Right lobe of liver (tissue), 6 donors: ENCODE measurements around the gene PCK1. TPM values are rescaled to one million over a fixed set of nuclear protein-coding genes. Genes with fewer than 3 reads are reported as not detected.

Experiments
- ATAC-seq, 4 donors: fragments of 200-7000 bp; cut with Tn5 transposase; one replicate each; pipeline ENCODE4 v1.9.1; 2020; ENCODE audit warnings: mild to moderate bottlenecking in 4 of 4, moderate library complexity in 4 of 4
- DNase-seq, 3 donors: peaks; one replicate each; pipeline ENCODE4 v3.0.0-alpha.2; 2020
- H3K27ac ChIP-seq, 3 donors: fragments of 200-600 bp; one replicate each; pipeline ENCODE4 v1.8.0; 2022
- H3K27me3 ChIP-seq, 2 donors: fragments of 200-600 bp; one replicate each; pipeline ENCODE4 v1.8.0; 2022
- H3K36me3 ChIP-seq, 4 donors: fragments of 200-600 bp; sonication (generic) in 1 of 4; one replicate each; pipeline versions ENCODE4 v1.5.1 to v1.8.0; 2017 to 2022; ENCODE audit warnings: control low read depth in 1 of 4
- H3K4me1 ChIP-seq, 4 donors: fragments of 200-600 bp; sonication (generic) in 1 of 4; one replicate each; pipeline versions ENCODE4 v1.5.1 to v1.8.0; 2017 to 2022; ENCODE audit warnings: control low read depth in 1 of 4
- H3K4me3 ChIP-seq, 3 donors: fragments of 200-600 bp; one replicate each; pipeline ENCODE4 v1.8.0; 2022
- H3K9me3 ChIP-seq, 4 donors: fragments of 200-600 bp; sonication (generic) in 1 of 4; one replicate each; pipeline versions ENCODE4 v1.5.1 to v1.8.0; 2017 to 2022; ENCODE audit warnings: control low read depth in 1 of 4
- POLR2A ChIP-seq: fragments of 450-650 bp; IDR thresholded peaks from one replicate; pipeline ENCODE4 v1.6.1; 2017; ENCODE audit warnings: antibody characterized with exemption, mild to moderate bottlenecking
- WGBS: methylation state at CpG from one replicate; pipeline ENCODE4 v1.1.6; 2018; ENCODE audit warnings: low coverage, low lambda C conversion rate; ENCODE audit not compliant: insufficient coverage; ENCODE audit errors: missing lambda C conversion rate; 5-methylcytosine and 5-hydroxymethylcytosine counted together
- intact Hi-C, 2 donors: fragments of 100-400 bp; cut with DNase I; formaldehyde crosslinking; loops; one replicate each; pipeline versions ENCODE4 v1.11.2 to v1.14.1; 2022
- total RNA-seq, 6 experiments: library from RNA; depleted of rRNA in 2 of 6; stranded (reverse); fragments of >200 nt in 2 of 6; fragmentation: NEBNext Ultra II Directional in 3 of 6; extraction: Animal tissue kit (Norgen Biotek cat#: 25700) in 3 of 6; gene quantifications; one replicate each; pipeline versions ENCODE4 v1.1.0 to v1.2.4, GENCODE V29; 2016 to 2023
- TF ChIP-seq, protein P1 (sequence below), 4 donors: fragments of 200-600 bp in 3 of 4; fragments of 450-650 bp in 1 of 4; IDR thresholded peaks; one replicate each; pipeline versions ENCODE4 v1.5.1 to v1.8.0; 2016 to 2022; ENCODE audit warnings: antibody characterized with exemption in 4 of 4, mild to moderate bottlenecking in 2 of 4
- donor health status: DM: no; HTN: yes; CAD: no.
- donor health status: DM: no; HTN: no; CAD: no.
- donor health status: DM: no; HTN: no; CAD: no.
- donor health status: DM: no; HTN: yes; CAD: no.
- donor health status: DM: no; HTN: yes; CAD: no.

The PCK1 gene
- total RNA-seq, 6 experiments from 2014 or later: 187 to 1,757 (median 778) TPM

DNA sequence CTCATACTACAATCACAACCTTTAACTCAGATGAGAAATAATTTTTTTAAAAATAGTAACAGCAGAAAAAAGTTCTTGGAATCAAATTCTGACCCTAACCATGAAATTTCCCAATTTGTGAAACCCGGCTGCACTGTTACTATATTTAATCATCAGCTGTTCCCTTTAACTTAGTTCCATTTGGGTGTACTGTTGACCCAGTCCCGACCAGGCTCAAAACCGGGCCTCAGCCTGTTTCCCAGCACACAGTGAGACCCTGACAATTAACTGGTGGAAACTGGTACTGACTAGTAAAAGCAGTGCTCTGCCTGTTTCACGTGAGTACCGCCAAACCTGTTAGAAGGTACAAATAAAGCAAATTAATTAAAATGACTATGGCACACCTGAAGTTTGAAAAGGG, 43.0 kb upstream of the PCK1 start:
- intact Hi-C loops: loop anchor here in 1 of 2 donors (5.0 to 10.0 kb wide), 2 partner anchors 74 to 697 kb away; no protein-coding TSS in a partner anchor
- H3K4me3 ChIP-seq: no peak overlapping the region

DNA sequence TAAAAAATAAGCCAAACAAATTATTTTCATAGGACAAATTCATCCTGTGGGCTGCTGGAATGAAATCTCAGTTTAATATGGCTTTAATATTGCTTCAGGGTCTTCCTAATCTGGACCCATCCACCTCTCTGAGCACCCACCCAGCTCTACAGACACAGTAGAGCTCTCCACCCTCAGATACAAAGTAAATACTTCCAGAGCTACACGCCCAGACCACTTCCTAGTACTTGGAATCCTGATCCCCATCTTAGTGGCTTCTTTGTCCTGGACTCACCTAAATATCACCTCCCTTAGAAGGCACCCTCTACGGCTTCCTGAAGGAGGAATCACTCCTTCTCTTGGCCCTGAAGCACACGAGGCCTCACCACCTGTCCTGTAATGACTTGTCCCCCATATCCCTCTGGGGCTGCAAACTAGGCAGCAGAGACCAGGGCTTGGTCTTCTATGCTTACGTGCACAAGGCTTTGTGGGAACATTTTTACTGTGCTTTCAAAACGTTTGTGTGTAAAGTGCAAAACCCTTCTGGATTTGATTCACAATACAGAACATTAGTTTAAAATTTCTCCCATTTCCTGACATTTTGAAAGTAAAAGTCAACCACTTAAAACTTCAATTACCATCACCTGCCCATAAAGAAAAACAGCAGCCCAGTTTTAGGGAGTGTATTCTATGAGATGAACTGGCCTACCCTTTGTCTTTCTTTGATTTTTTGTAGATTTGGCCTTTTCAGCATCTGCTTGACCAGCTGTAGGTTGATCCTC, 38.4 kb upstream of the PCK1 start:
- TF ChIP-seq POLR2A: no peak
- TF ChIP-seq, protein P1, sequence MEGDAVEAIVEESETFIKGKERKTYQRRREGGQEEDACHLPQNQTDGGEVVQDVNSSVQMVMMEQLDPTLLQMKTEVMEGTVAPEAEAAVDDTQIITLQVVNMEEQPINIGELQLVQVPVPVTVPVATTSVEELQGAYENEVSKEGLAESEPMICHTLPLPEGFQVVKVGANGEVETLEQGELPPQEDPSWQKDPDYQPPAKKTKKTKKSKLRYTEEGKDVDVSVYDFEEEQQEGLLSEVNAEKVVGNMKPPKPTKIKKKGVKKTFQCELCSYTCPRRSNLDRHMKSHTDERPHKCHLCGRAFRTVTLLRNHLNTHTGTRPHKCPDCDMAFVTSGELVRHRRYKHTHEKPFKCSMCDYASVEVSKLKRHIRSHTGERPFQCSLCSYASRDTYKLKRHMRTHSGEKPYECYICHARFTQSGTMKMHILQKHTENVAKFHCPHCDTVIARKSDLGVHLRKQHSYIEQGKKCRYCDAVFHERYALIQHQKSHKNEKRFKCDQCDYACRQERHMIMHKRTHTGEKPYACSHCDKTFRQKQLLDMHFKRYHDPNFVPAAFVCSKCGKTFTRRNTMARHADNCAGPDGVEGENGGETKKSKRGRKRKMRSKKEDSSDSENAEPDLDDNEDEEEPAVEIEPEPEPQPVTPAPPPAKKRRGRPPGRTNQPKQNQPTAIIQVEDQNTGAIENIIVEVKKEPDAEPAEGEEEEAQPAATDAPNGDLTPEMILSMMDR (IDR thresholded peaks at IDR 0.05): no peak
- Histone ChIP-seq H3K36me3 (no peaks in the 10 kb centered on the region), H3K27me3 (no peaks in the 10 kb centered on the region), H3K9me3 (no peaks in the 10 kb centered on the region), H3K27ac (no peak overlapping the region), H3K4me1 (peaks cover 0 to 8% (median 0%) of the 10 kb centered on the region in 4 donors), H3K4me3 (no peak overlapping the region)
- 68% methylated on average over 5 of the region's 5 CpGs for WGBS
- ATAC-seq (no peak), DNase-seq (no peak)
- intact Hi-C loops: loop anchor here in 1 of 2 donors (10.0 kb wide), 1 partner anchor 682 kb away; no protein-coding TSS in a partner anchor

More for the DNA sequence above, 43.0 kb upstream of the PCK1 start:
- TF ChIP-seq, protein P1 (IDR thresholded peaks at IDR 0.05): no peak
- TF ChIP-seq POLR2A: no peak
- no peak for DNase-seq
- no peaks in the 10 kb centered on the region for H3K4me1 ChIP-seq
- no peaks in the 10 kb centered on the region for H3K9me3 ChIP-seq
- ATAC-seq: no peak
- H3K27me3 ChIP-seq: no peaks in the 10 kb centered on the region
- 69% methylated on average over 5 of the region's 5 CpGs for WGBS
- no peak overlapping the region for H3K27ac ChIP-seq
- H3K36me3 ChIP-seq: no peaks in the 10 kb centered on the region

DNA sequence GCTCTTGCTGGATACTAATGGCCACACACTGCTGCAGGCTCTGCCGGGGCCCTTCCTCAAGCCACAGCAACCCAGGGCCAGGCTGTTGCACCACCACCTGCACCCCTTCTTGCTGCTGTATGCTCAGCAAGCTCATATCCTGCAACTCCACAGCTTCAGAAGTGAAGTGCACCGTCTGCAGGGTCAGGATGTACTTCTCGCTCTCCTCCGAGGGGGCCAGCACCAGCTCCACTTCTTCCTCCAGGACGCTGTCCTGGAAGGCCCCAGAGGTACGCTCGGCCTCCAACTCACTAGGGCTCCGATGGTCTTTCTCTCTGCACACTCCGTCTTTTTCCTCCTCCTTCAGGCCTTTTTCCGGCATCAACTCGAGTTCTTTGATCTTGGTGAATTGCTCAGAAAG, 37.1 kb upstream of the PCK1 start:
- no peak for TF ChIP-seq POLR2A
- TF ChIP-seq, protein P1 (IDR thresholded peaks at IDR 0.05): no peak
- WGBS: 89% methylated on average over 9 of the region's 11 CpGs
- H3K27me3 ChIP-seq: no peaks in the 10 kb centered on the region
- DNase-seq (no peak), ATAC-seq (no peak)
- H3K36me3 ChIP-seq: no peaks in the 10 kb centered on the region
- H3K9me3 ChIP-seq: no peaks in the 10 kb centered on the region
- no peak overlapping the region for H3K4me3 ChIP-seq
- intact Hi-C loops: loop anchor here in 1 of 2 donors (10.0 kb wide), 1 partner anchor 681 kb away; no protein-coding TSS in a partner anchor
- no peak overlapping the region for H3K27ac ChIP-seq
- H3K4me1 ChIP-seq: peaks cover 0 to 18% (median 1%) of the 10 kb centered on the region in 4 donors

DNA sequence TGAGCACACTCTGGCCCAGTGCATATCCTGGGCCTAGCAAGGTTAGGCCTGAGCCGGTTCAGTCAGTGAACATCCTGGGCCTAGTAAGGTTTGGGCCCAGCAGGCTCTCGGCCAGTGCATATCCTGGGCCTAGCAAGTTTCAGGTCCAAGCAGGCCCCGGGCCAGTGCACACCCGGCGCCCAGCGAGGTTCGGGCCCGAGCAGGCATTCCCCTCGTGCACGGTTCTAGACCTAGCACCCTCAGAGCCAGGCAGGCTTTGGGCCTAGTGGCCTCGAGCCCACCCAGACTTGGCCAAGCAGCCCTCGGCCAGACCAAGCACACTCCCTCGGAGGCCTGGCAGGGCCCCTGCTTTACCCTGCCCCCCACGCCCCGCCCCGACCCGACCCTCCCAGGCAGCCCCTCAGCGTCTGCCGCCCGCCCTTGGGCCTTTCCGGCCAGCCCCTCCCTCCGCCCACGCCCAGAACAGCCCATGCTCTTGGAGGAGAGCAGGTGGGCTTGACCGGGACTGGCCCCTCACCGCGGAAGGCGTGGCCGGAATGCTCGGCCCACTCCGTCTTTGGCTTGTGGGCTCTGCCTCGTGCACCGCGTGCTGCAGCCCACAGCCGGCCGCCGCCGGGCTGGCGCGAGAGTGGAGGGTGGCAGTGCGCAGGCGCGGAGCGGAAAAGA, 36.3 kb upstream of the PCK1 start, which contains the start of gene CTCFL:
CTCFL (minus strand) TSS at position 630 of the 666 bp plus-strand sequence. CDS start 935 bp downstream, outside the sequence.
- DNase-seq: no peak

More for the DNA sequence above, 36.3 kb upstream of the PCK1 start, which contains the start of gene CTCFL:
- no peak for TF ChIP-seq POLR2A
- TF ChIP-seq, protein P1 (IDR thresholded peaks at IDR 0.05): no peak
- intact Hi-C loops: loop anchor here (5.0 to 10.0 kb wide), 2 partner anchors 63 to 680 kb away; no protein-coding TSS in a partner anchor
- ATAC-seq: peak in 1 of 4 donors; percentile 2
- 99% methylated on average over 15 of the region's 43 CpGs for WGBS
- no peaks in the 10 kb centered on the region for H3K27me3 ChIP-seq
- no peaks in the 10 kb centered on the region for H3K9me3 ChIP-seq
- H3K36me3 ChIP-seq: no peaks in the 10 kb centered on the region
- H3K4me1 ChIP-seq: peaks cover 0 to 26% (median 3%) of the 10 kb centered on the region in 4 donors
- no peak within 1 kb of the TSS for H3K27ac ChIP-seq
- H3K4me3 ChIP-seq: no peak within 1 kb of the TSS
